GM12801 (cell line): Measurements from ENCODE around the gene TIMM21.

ENCODE experiments used
- CTCF ChIP-seq: IDR thresholded peaks from one replicate; pipeline ENCODE4 v1.5.1; 2011; ENCODE audit warnings: control low read depth; ENCODE audit not compliant: insufficient read length; ENCODE audit errors: extremely low read depth

Gene TIMM21

DNA sequence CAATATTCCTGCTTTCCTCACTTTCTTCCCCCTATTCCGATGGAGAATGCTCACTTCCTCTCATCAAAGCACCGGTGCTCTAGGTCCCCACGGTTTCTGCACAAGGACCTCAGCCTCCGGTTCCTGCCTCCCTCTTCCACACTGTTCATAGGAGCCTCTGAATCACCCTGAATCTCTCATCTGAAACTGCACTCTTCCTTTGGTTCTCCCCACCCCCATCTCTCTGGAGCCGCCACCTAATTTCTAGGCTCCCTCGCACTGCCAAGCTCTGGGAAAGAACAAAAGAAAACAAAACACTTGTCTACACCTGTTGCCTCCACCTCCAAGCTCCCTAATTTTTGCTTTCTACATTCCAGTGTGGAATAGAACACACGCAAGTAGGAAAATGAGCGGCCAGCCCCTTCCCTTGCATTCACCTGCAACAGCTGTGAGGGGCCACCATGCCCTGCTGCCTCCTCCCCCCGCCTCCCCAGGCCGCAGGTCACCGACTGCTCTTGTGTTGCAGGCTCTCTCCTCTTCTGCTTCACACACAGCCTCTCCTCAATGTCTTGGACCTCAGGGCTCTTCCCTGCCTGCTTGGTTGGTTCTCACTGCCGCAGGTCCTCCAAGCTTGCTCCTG lies 10.3 kb upstream of the TIMM21 start:
- TF ChIP-seq CTCF: no peak

GRCh38 chr18:74139411-74139810 lies 8.9 kb upstream of the TIMM21 start:
- TF ChIP-seq CTCF: no peak

DNA sequence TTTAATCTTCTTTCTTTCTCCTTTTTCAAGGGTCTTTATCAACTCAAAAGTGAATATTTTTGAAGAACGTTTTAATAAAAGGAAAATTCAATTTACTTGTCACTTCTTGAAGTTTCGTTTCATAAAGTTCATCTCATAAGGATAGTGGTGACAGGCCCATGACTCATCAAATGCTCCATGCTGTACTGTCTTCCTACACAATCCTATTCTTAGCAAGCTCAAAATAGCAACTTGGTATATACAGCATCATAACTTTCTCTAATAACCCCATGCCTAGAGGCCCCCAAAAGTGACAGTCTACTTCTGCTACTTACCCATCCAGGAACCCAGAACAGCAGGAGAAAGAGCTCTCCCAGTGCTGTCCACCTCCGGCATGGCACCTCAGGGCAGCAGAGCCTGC lies 8.4 kb upstream of the TIMM21 start:
- TF ChIP-seq CTCF: no peak

GRCh38 chr18:74140582-74140981 lies 7.7 kb upstream of the TIMM21 start:
- no peak for TF ChIP-seq CTCF

- TF ChIP-seq CTCF: no peak
Observed at GRCh38 chr18:74141667-74142066, 6.7 kb upstream of the TIMM21 start.

- TF ChIP-seq CTCF: no peak
Observed at GRCh38 chr18:74142252-74142651, 6.1 kb upstream of the TIMM21 start.

GRCh38 chr18:74146756-74147155 lies 1.6 kb upstream of the TIMM21 start:
- TF ChIP-seq CTCF: no peak

DNA sequence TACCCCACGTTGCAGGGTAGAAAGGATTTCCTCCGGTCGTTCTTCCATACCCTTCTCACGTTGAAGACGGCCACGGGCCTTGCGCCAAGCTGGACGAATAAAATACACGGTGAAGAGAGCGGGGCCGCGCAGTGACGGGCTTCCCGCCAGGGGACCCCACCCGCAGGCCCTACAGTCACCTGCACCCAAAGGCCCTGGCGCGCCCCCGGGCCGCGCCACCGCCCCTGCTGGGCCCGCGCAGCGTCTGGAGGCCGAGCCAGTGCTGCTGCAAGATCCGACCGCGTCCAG lies 888 bp upstream of the TIMM21 start:
- TF ChIP-seq CTCF: no peak
